Lower leg skin (tissue), 4 donors: ENCODE measurements around the gene SSTR3. TPM values are rescaled to one million over a fixed set of nuclear protein-coding genes. Genes with fewer than 3 reads are reported as not detected.
"Not testable (repeated sequence)": the region's sequence is repeated elsewhere in the genome, so short reads cannot be mapped to it uniquely, and the experiment has no call there.

Experiments
- DNase-seq, 2 donors: peaks; one replicate each; pipeline ENCODE4 v3.0.0-alpha.2; 2019; ENCODE audit warnings: low spot score in 2 of 2
- H3K4me3 ChIP-seq: fragments of 200-600 bp; sonication (generic); 2 replicates; pipeline ENCODE4 v1.5.1; 2017; ENCODE audit warnings: mild to moderate bottlenecking, low read depth; ENCODE audit not compliant: poor library complexity, severe bottlenecking
- POLR2A ChIP-seq, 2 donors: fragments of 450-650 bp; IDR thresholded peaks; one replicate each; pipeline ENCODE4 v1.6.1; 2016 to 2017; ENCODE audit warnings: antibody characterized with exemption in 2 of 2, mild to moderate bottlenecking in 1 of 2, moderate library complexity in 1 of 2
- WGBS, 2 donors: methylation state at CpG; one replicate each; pipeline ENCODE4 v1.1.5; 2018; 5-methylcytosine and 5-hydroxymethylcytosine counted together
- intact Hi-C: fragments of 100-400 bp; cut with DNase I; formaldehyde crosslinking; loops from one replicate; pipeline ENCODE4 v1.15.0; 2023; ENCODE audit warnings: low total_unique reads
- total RNA-seq, 4 donors: library from RNA; depleted of rRNA; stranded (reverse); fragments of >200 nt; gene quantifications; one replicate each; pipeline ENCODE4 v1.1.0, GENCODE V29; 2016
- TF ChIP-seq, protein P1 (sequence below), 3 donors: fragments of 450-650 bp; IDR thresholded peaks; one replicate each; pipeline ENCODE4 v1.5.1; 2016; ENCODE audit warnings: antibody characterized with exemption in 3 of 3, mild to moderate bottlenecking in 3 of 3, moderate library complexity in 2 of 3

Gene SSTR3
- total RNA-seq, 4 donors from 2014 or later: not detected

DNA sequence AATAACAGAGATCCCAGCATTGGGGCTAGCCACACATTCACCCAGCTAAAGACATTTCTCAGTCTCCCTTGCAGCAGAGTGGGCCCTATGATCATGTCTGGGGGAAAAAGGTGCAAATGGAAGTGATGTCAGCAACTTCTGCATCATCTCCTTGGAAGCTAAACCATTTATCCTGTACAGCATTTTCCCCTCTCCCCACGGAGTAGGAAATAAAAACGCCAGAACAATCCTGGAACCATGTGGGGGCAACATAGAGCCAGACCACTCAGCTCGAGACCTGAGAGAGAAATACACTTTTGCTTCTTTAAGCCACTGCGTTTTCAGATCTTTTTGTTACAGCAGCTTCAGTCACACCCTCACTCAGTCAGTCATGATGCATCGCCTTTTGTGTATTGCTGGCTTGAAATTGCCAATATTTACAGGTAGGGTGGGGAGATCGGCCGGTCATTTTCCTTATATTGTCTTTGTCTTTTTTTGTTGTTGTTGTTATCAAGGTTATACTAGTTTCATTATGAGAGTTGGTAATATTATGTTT, 40.9 kb upstream of the SSTR3 start:
- no peak overlapping the region for H3K4me3 ChIP-seq
- TF ChIP-seq POLR2A (IDR thresholded peaks at IDR 0.05): no peak
- TF ChIP-seq, protein P1, sequence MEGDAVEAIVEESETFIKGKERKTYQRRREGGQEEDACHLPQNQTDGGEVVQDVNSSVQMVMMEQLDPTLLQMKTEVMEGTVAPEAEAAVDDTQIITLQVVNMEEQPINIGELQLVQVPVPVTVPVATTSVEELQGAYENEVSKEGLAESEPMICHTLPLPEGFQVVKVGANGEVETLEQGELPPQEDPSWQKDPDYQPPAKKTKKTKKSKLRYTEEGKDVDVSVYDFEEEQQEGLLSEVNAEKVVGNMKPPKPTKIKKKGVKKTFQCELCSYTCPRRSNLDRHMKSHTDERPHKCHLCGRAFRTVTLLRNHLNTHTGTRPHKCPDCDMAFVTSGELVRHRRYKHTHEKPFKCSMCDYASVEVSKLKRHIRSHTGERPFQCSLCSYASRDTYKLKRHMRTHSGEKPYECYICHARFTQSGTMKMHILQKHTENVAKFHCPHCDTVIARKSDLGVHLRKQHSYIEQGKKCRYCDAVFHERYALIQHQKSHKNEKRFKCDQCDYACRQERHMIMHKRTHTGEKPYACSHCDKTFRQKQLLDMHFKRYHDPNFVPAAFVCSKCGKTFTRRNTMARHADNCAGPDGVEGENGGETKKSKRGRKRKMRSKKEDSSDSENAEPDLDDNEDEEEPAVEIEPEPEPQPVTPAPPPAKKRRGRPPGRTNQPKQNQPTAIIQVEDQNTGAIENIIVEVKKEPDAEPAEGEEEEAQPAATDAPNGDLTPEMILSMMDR (IDR thresholded peaks at IDR 0.05): no peak
- DNase-seq: no peak
- WGBS, 2 donors: 52 to 58% methylated on average over 7 of the region's 7 CpGs
- intact Hi-C loops: no loop called here

DNA sequence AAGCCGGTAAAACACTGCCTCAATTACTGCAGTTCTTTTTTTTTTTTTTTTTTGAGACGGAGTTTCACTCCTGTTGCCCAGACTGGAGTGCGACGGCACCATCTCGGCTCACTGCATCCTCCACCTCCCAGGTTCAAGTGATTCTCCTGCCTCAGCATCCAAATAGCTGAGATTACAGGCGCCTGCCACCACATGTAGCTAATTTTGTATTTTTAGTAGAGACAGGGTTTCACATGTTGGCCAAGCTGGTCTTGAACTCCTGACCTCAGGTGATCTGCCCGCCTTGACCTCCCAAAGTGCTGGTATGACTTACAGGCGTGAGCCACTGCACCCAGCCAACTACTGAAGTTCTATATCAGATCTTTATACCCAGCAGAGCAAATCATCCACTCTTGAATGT, 39.6 kb upstream of the SSTR3 start:
- DNase-seq, H3K4me3 ChIP-seq, intact Hi-C loops: not testable (repeated sequence)
- 76 to 78% methylated on average over 8 of the region's 8 CpGs for WGBS, 2 donors

DNA sequence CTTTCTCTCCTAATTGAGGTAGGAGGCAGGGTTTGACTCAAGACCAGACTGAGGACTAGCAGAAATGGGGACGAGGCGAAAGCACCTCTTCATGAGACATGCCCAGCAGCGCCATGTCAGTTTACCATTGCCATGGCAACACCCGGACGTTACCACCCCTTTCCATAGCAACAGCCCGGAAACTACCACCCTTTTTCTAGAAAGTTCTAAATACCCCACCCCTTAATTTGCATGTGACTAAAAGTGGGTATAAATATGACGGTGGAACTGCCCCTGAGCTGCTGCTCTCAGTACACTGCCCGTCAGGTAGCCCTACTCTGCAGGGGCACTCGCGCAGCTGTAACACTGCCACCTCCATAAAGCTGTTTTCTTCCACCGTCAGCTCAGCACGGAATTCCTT, 37.7 kb upstream of the SSTR3 start:
- WGBS, 2 donors: 76% methylated on average over 12 of the region's 12 CpGs
- H3K4me3 ChIP-seq: no peak overlapping the region
- intact Hi-C loops: no loop called here
- no peak for TF ChIP-seq POLR2A (IDR thresholded peaks at IDR 0.05)
- TF ChIP-seq, protein P1 (IDR thresholded peaks at IDR 0.05): no peak
- no peak for DNase-seq

DNA sequence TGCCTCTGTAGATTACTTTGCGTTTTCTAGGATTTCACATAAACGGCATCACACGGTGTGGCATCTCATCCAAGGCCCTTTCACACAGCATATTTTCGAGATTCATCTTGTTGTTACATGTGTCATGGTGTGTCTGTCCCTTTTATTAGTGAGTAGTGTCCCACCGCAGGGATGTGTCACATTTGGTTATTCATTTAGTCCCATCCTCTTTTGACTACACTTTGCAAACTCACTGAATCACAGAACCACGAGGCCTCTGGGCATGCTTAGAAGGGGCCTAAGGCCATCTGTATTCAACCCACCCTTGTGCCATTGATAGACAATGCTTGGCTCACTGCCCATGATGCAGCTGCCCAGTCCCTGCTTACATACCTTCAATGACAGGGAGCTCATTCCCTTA, 36.0 kb upstream of the SSTR3 start:
- H3K4me3 ChIP-seq: no peak overlapping the region
- TF ChIP-seq, protein P1 (IDR thresholded peaks at IDR 0.05): no peak
- no peak for TF ChIP-seq POLR2A (IDR thresholded peaks at IDR 0.05)
- 62 to 65% methylated on average over 6 of the region's 6 CpGs for WGBS, 2 donors
- intact Hi-C loops: no loop called here
- no peak for DNase-seq

DNA sequence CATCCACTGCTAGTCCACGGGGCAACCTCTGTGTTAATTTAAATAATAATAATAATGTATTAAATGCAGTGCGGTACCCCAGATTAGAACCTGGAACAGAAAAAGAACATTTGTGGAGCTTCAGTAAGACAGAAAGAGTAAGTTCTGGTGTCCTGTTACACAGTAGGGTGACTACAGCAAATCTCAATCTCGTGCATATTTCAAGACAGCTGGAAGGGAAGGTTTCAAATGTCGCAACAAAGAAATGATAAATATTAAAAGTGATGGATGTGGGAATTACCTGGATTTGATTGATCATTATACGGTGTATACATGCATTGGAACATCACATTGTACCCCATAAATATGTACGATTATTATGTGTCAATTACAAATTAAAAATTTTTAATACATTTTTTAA, 33.5 kb upstream of the SSTR3 start:
- TF ChIP-seq, protein P1 (IDR thresholded peaks at IDR 0.05): no peak
- TF ChIP-seq POLR2A (IDR thresholded peaks at IDR 0.05): no peak
- H3K4me3 ChIP-seq: no peak overlapping the region
- DNase-seq: no peak
- intact Hi-C loops: no loop called here
- WGBS, 2 donors: 66 to 71% methylated on average over 6 of the region's 6 CpGs

DNA sequence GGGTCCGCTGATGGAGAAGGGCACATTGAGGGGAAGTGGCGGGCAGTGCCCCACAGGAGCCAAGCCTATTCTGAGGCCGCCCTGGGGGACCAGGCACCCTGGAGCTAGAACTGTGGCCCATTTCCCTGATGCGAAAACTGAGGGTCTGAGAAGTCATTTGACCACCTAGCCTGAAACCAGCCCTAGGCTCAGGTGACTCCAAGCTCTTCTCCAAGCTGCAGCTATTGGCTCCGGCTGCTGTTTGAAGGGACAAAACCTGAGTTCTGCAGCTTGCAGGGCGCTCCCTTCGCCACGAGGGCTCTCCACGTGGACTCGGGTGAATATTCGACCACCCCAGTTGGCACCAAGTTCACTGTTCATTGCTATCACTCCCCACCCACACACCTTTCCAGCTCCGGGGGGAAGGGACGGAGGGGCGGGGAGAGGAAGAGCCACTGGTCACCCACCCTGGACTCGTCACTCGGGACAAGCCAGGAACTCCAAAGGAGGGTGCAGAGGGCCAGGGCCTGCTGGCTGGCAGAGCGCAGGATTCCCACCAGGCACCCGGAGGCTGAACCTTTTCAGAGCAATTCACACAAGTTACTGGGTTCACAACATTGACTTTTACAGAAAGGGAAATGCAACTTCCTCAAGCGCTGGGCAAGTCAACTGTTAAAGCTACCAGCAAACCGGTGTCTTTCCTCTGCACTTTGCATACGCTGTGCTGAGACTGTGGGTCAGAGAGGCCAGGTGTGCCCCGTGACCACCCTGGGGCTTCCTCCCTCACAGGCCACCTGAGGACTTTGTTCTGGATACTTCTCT, 32.8 kb upstream of the SSTR3 start:
- DNase-seq: no peak
- H3K4me3 ChIP-seq: no peak overlapping the region
- intact Hi-C loops: no loop called here
- 69 to 70% methylated on average over 22 of the region's 22 CpGs for WGBS, 2 donors
- TF ChIP-seq, protein P1 (IDR thresholded peaks at IDR 0.05): no peak
- no peak for TF ChIP-seq POLR2A (IDR thresholded peaks at IDR 0.05)
